Stimulated activated CD8-positive, alpha-beta memory T cell treated with anti-CD3 and anti-CD28 coated beads, Interleukin-4, amount 100 ng/mL, for 48 hours (primary cell): ENCODE measurements around the gene GRIK5.
A peak's percentile ranks its signal among the peaks of the same experiment; 100 is the strongest.
"Not testable (repeated sequence)": the region's sequence is repeated elsewhere in the genome, so short reads cannot be mapped to it uniquely, and the experiment has no call there.

Experiments used
- DNase-seq: peaks from one replicate; pipeline ENCODE4 v3.0.0-alpha.2; 2020

The GRIK5 gene

GRCh38 chr19:42045575-42045974 lies 24.4 kb downstream of the GRIK5 start:
- no peak for DNase-seq

GRCh38 chr19:42042455-42043170 lies 27.4 kb downstream of the GRIK5 start:
- no peak for DNase-seq

- not testable (repeated sequence) for DNase-seq
Measured at GRCh38 chr19:42040491-42040890, 29.5 kb downstream of the GRIK5 start.

GRCh38 chr19:42040031-42040430 lies 30.0 kb downstream of the GRIK5 start:
- no peak for DNase-seq

GRCh38 chr19:42038666-42039065 lies 31.3 kb downstream of the GRIK5 start:
- DNase-seq: no peak

GRCh38 chr19:42037649-42038048 lies 32.4 kb downstream of the GRIK5 start:
- no peak for DNase-seq

GRCh38 chr19:42034640-42035391 lies 35.2 kb downstream of the GRIK5 start:
- peak; percentile 79 for DNase-seq

- DNase-seq: no peak
Measured at GRCh38 chr19:42033413-42033812, 36.6 kb downstream of the GRIK5 start.

GRCh38 chr19:42032431-42032830 lies 37.6 kb downstream of the GRIK5 start:
- DNase-seq: no peak

GRCh38 chr19:42030645-42031440 lies 39.2 kb downstream of the GRIK5 start:
- DNase-seq: no peak

GRCh38 chr19:42028304-42029216 lies 41.4 kb downstream of the GRIK5 start:
- DNase-seq: peak; percentile 78

GRCh38 chr19:42024622-42025111 lies 45.3 kb downstream of the GRIK5 start:
- no peak for DNase-seq

- no peak for DNase-seq
Measured at GRCh38 chr19:42023943-42024260, 46.1 kb downstream of the GRIK5 start.

- peak; percentile 58 for DNase-seq
Measured at GRCh38 chr19:42023121-42023942, 46.7 kb downstream of the GRIK5 start.

GRCh38 chr19:42022616-42023015 lies 47.4 kb downstream of the GRIK5 start:
- no peak for DNase-seq

- DNase-seq: no peak
Measured at GRCh38 chr19:42021185-42021584, 48.8 kb downstream of the GRIK5 start.

GRCh38 chr19:42018503-42019193 lies 51.4 kb downstream of the GRIK5 start:
- no peak for DNase-seq

GRCh38 chr19:42017040-42017439 lies 53.0 kb downstream of the GRIK5 start:
- no peak for DNase-seq

GRCh38 chr19:42012747-42013146 lies 57.3 kb downstream of the GRIK5 start:
- not testable (repeated sequence) for DNase-seq

GRCh38 chr19:42010245-42011126 lies 59.5 kb downstream of the GRIK5 start:
- DNase-seq: no peak
